OCI-LY7 (cell line): Measurements from ENCODE around the gene ZNF280D. TPM values are rescaled to one million over a fixed set of nuclear protein-coding genes. Genes with fewer than 3 reads are reported as not detected.

Source experiments
- BruUV-seq: library from RNA; stranded (reverse); fragments of 400-500 nt; replicated peaks from 2 replicates; lab custom pipeline; 2021; lab: Mats Ljungman, UMichigan
- CTCF ChIA-PET: fragments of 300-600 bp; sonication (Branson Sonifier 250); formaldehyde crosslinking; loops from one replicate; lab custom pipeline; 2022; ENCODE audit warnings: antibody characterized with exemption; ENCODE audit not compliant: unreplicated experiment; lab: Charles Lee
- POLR2A ChIA-PET: fragments of 300-600 bp; sonication (Branson Sonifier 250); formaldehyde crosslinking; loops from one replicate; lab custom pipeline; 2022; ENCODE audit warnings: antibody characterized with exemption; lab: Charles Lee
- DNase-seq: peaks from one replicate; pipeline ENCODE4 v3.0.0-alpha.2; 2015; ENCODE audit warnings: low spot score
- H2AFZ ChIP-seq: fragments of 200-600 bp; sonication (generic), shearing (Covaris generic); 2 replicates; pipeline ENCODE4 v1.6.1; 2014; ENCODE audit warnings: mild to moderate bottlenecking, antibody characterized with exemption, low read length, moderate library complexity
- H3K27ac ChIP-seq: fragments of 200-600 bp; sonication (generic); 2 replicates; pipeline ENCODE4 v1.5.1; 2014; ENCODE audit warnings: mixed run types, low read depth, mild to moderate bottlenecking, moderate library complexity, low read length, inconsistent platforms; ENCODE audit not compliant: poor library complexity, severe bottlenecking
- H3K36me3 ChIP-seq: fragments of 200-600 bp; sonication (generic); 2 replicates; pipeline ENCODE4 v1.6.1; 2014; ENCODE audit warnings: mild to moderate bottlenecking, antibody characterized with exemption, low read length, moderate library complexity, mixed read lengths; ENCODE audit not compliant: insufficient read depth
- H3K4me1 ChIP-seq: fragments of 200-600 bp; sonication (generic); 2 replicates; pipeline ENCODE4 v1.5.1; 2014; ENCODE audit warnings: mild to moderate bottlenecking, low read length; ENCODE audit not compliant: insufficient read depth, poor library complexity, severe bottlenecking
- H3K4me2 ChIP-seq: fragments of 200-600 bp; sonication (generic); 2 replicates; pipeline ENCODE4 v1.6.1; 2014; ENCODE audit warnings: mild to moderate bottlenecking, low read length
- H3K4me3 ChIP-seq: fragments of 200-600 bp; sonication (generic); 2 replicates; pipeline ENCODE4 v1.5.1; 2014; ENCODE audit warnings: mild to moderate bottlenecking, low read depth, low read length; ENCODE audit not compliant: poor library complexity, severe bottlenecking
- H3K79me2 ChIP-seq: fragments of 200-600 bp; sonication (generic); 2 replicates; pipeline ENCODE4 v1.6.1; 2016; ENCODE audit warnings: low read depth, mild to moderate bottlenecking, low read length, moderate library complexity, mixed read lengths; ENCODE audit not compliant: insufficient read depth
- H3K9me2 ChIP-seq: fragments of 200-600 bp; sonication (generic); 2 replicates; pipeline ENCODE4 v1.6.1; 2016; ENCODE audit warnings: mild to moderate bottlenecking, low read length, mixed read lengths; ENCODE audit not compliant: insufficient read depth
- H3K9me3 ChIP-seq: fragments of 200-600 bp; sonication (generic); 2 replicates; pipeline ENCODE4 v1.6.1; 2014; ENCODE audit warnings: mild to moderate bottlenecking, mixed run types, low read length, mixed read lengths
- H4K20me1 ChIP-seq: fragments of 200-600 bp; sonication (generic); 2 replicates; pipeline ENCODE4 v1.6.1; 2014; ENCODE audit warnings: mild to moderate bottlenecking, antibody characterized with exemption, low read length, moderate library complexity, mixed read lengths; ENCODE audit not compliant: insufficient read depth
- CTCF ChIP-seq: fragments of 200-600 bp; sonication (generic); conservative IDR thresholded peaks from 2 replicates; pipeline ENCODE4 v1.5.1; 2014; ENCODE audit warnings: mild to moderate bottlenecking, antibody characterized with exemption, low read length, moderate library complexity, mixed read lengths
- EZH2phosphoT487 ChIP-seq: fragments of 200-600 bp; sonication (generic); IDR thresholded peaks from 2 replicates; pipeline ENCODE4 v1.6.1; 2018; ENCODE audit warnings: low read depth, borderline replicate concordance, mild to moderate bottlenecking, mixed run types, antibody characterized with exemption, low read length, moderate library complexity, mixed read lengths
- intact Hi-C: fragments of 100-400 bp; cut with micrococcal nuclease; formaldehyde crosslinking; loops from one replicate; pipeline ENCODE4 v1.10.0; 2022; ENCODE audit not compliant: unreplicated experiment
- total RNA-seq, 2 experiments: library from RNA; depleted of rRNA in 1 of 2; stranded (reverse); fragments of >200 nt in 1 of 2; shearing (Covaris generic) in 1 of 2; gene quantifications; 2 replicates each; pipeline ENCODE4 v1.2.3, GENCODE V29; 2014 to 2022

Gene ZNF280D
- total RNA-seq, 2 experiments from 2014 or later, result 10.7 to 23.4 TPM

GRCh38 chr15:56767315-56767714 is 34.0 kb upstream of the ZNF280D start:
- H3K9me3 ChIP-seq, result no peaks in the 10 kb centered on the region
- no peak overlapping the region for H2AFZ ChIP-seq
- H4K20me1 ChIP-seq, result no peaks in the 10 kb centered on the region
- H3K4me1 ChIP-seq, result peaks cover 6% of the 10 kb centered on the region
- no peak for DNase-seq
- no peak overlapping the region for H3K27ac ChIP-seq
- H3K36me3 ChIP-seq, result no peaks in the 10 kb centered on the region
- H3K4me3 ChIP-seq, result no peak overlapping the region
- H3K9me2 ChIP-seq, result no peaks in the 10 kb centered on the region
- CTCF ChIA-PET, result no interaction called here
- BruUV-seq, result no TSS peak
- POLR2A ChIA-PET, result no interaction called here
- no peaks in the 10 kb centered on the region for H3K79me2 ChIP-seq
- no peak for TF ChIP-seq CTCF
- no peak for TF ChIP-seq EZH2phosphoT487
- no peak overlapping the region for H3K4me2 ChIP-seq
- intact Hi-C loops, result no loop called here

GRCh38 chr15:56765251-56765650 is 31.9 kb upstream of the ZNF280D start:
- ChIA-PET POLR2A (interaction anchor here (1.0 to 3.3 kb wide), 4 partner anchors 9 to 89 kb away, joined by 3 to 12 read pairs (median 5); no protein-coding TSS in a partner anchor), CTCF (no interaction called here)
- no peaks in the 10 kb centered on the region for H3K9me2 ChIP-seq
- H3K9me3 ChIP-seq, result no peaks in the 10 kb centered on the region
- peak; percentile 32 for DNase-seq
- H3K36me3 ChIP-seq, result no peaks in the 10 kb centered on the region
- H3K79me2 ChIP-seq, result no peaks in the 10 kb centered on the region
- TF ChIP-seq EZH2phosphoT487, result no peak
- TF ChIP-seq CTCF, result no peak
- BruUV-seq, result no TSS peak
- peak overlapping the region; percentile 30; the same call in 1 of the 2 replicates for H3K4me2 ChIP-seq
- peaks cover 6% of the 10 kb centered on the region for H3K4me1 ChIP-seq
- H3K4me3 ChIP-seq, result no peak overlapping the region
- no peak overlapping the region for H3K27ac ChIP-seq
- H2AFZ ChIP-seq, result peak overlapping the region; percentile 49; the same call in 1 of the 2 replicates
- intact Hi-C loops, result no loop called here
- H4K20me1 ChIP-seq, result no peaks in the 10 kb centered on the region

- no peaks in the 10 kb centered on the region for H3K9me3 ChIP-seq
- no peak overlapping the region for H3K27ac ChIP-seq
- no peaks in the 10 kb centered on the region for H4K20me1 ChIP-seq
- no peaks in the 10 kb centered on the region for H3K36me3 ChIP-seq
- ChIA-PET CTCF (interaction anchor here (0.5 kb wide), 1 partner anchor 300 kb away, joined by 3 read pairs; no protein-coding TSS in a partner anchor), POLR2A (interaction anchor here (3.3 kb wide), 1 partner anchor 11 kb away, joined by 12 read pairs; no protein-coding TSS in a partner anchor)
- intact Hi-C loops, result no loop called here
- no peak for DNase-seq
- no peaks in the 10 kb centered on the region for H3K9me2 ChIP-seq
- H3K4me3 ChIP-seq, result no peak overlapping the region
- no TSS peak for BruUV-seq
- H3K79me2 ChIP-seq, result no peaks in the 10 kb centered on the region
- no peak overlapping the region for H2AFZ ChIP-seq
- H3K4me1 ChIP-seq, result peaks cover 7% of the 10 kb centered on the region
- TF ChIP-seq CTCF (no peak), EZH2phosphoT487 (no peak)
- no peak overlapping the region for H3K4me2 ChIP-seq
Observed at GRCh38 chr15:56763141-56763895, 30.0 kb upstream of the ZNF280D start.
